ENCODE data around the gene BRD4.

The BRD4 gene

DNA sequence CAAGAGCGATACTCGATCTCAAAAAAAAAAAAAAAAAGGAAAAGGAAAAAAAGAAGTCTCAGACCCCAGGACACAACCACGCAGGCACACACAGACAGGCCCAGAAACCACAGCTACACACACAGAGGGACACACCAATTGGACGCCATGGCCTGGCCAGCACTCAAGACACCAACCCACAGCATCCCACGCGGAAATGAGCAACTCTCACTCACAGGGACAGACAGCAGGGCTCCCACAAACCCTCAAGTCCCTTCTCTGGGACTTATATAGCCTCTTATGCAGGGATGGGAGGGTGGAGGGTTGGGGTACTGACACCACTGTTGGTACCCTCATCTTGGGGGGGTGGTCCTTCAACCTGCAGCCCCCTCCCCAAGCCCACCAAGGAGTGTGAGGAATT is 137.4 kb downstream of the BRD4 start:
- no peak for DNase-seq (ENCODE audit: low read depth in 3 of 3)

DNA sequence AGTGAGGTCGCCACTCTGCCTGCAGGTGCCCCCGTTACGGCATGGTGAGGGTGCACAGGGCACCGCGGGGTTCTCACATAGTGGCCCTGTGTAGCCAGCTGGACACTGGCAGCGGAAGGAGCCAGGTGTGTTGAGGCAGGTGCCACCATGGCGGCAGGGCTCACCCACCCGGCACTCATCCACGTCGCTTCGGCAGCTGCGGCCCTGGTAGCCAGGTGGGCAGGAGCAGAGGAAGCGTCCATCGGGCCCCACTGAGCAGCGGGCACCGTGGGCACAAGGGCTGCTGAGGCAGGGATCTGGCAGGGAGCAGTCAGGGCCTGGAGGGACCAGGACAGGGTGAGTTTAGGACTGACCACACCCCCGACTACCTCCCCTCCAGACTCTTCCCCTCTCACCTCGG is 140.4 kb downstream of the BRD4 start:
- no peak for DNase-seq (ENCODE audit: low read depth in 3 of 3)

DNA sequence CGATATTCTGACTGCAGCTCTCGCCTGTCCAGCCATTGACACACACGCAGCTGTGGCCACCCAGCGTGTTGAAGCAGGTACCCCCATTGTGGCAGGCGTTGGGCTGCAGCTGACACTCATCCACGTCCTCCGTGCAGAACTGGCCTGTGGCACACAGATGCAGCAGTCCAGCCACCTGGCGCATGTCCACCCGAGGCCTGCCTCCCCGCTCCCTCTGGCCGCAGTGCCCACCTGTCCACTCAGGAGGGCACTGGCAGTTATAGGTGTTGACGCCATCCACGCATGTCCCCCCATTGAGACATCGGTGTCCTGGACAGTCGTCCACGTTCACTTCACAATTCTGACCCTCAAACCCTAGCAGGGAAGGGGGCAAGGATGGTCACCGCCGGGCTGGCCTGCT is 140.8 kb downstream of the BRD4 start:
- no peak for DNase-seq (ENCODE audit: low read depth in 3 of 3)

DNA sequence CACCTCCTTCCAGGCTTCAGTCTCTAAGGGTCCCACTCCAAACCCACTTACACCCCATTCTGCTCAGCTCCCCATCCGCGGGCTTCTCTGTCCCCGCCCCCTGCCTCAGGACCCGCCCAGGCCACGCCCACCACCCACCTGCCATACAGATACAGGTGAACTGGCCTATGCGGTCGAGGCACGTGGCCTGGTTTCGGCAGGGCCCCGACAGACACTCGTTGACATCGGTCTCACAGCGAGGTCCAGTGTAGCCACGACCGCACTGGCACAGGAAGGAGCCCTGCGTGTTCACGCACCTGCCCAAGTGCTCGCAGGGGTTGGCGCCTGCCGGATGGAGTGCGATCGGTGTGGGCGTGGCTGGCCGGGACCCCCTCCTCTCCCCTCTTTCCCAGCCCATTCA is 143.5 kb downstream of the BRD4 start:
- DNase-seq (ENCODE audit: low read depth in 3 of 3), result no peak

DNA sequence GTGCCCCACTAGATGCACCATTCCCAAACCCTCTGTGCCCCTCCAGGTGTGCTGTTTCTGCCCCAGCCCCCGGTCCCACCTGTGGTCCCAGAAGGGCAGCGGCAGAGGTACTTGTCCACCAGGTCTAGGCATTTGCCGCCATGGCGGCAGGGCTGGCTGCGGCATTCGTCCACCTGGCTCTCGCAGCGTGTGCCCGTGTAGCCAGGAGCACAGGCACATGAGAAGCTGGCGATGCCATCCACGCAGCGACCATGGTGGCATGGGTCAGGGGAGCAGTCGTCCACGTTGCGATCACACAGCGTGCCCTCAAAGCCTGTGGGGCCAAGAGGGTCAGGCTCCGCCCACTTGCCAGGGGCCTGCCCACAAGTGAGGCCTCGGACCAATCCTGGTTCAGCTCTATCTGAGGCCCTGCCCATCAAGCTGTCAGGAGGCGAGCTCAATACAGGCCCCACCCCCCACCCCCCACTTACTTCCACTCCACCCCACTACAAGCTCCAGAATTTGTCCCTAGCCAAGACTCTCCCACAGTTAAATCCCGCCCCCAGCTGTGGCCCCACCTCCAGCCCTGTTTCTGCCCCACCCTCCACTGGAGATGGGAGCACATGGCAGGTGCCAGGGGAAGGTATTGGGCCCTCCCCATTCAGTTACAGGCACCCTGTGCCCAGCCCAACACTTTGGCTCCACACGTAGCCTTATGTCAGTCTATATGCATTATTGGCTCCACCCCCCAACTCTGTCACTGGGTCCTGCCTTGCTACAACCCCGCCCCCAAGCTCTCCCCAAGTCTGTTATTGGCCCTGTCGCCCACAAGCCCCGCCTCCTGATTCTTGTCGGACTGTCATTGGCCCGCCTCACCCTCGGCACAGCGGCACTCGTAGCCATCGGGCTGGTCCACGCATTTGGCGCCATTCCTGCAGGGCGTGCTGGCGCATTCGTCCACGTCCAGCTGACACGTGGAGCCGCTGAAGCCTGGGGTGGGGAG is 145.0 kb downstream of the BRD4 start:
- no peak for DNase-seq (ENCODE audit: low read depth in 3 of 3)

Measured in stimulated activated CD4-positive, alpha-beta T cell treated with anti-CD3 and anti-CD28 coated beads, TNF-alpha, amount 100 ng/mL, for 48 hours (primary cell).